GM19455 (cell line): ENCODE results near the gene POLA1.

ENCODE experiments used
- ATAC-seq: cut with Tn5 transposase; IDR thresholded peaks from one replicate; pipeline ENCODE4 v1.9.1; 2021; ENCODE audit not compliant: unreplicated experiment

POLA1 gene

DNA sequence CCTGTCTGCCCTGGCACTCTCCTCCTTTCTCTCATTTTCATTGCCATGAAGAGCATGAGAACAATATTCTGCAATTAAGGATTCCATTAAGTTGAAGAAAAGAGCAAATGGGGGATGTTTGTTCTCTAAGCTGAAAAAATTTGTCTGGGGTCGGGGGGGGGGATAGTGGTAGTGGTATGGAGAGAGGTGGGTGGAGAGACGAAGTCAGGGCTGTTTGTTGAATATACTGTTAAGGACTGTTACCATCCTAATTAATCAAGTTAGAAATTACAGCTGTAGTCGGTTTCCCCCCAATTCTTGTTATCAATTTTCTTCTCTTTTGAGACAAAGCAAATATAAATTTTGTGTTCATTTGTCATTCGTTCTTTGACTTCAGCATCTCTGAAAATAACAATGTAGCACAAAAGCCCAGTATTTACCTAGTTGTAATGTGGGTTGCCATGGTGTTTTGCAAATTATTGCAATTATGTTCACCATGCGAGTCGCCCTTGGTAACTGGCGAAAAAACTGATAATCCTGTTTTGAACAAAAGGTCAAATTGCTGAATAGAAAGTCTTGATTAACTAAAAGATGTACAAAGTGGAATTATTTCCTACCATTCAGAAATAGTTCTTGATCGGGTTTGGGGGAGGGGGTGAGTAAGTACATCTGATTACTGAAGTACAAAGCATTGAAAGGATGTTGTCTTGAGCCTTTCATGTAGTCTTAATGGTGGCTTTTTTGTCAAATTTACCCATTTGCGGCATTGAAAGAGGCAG lies 183.0 kb downstream of the POLA1 start:
- no peak for ATAC-seq

DNA sequence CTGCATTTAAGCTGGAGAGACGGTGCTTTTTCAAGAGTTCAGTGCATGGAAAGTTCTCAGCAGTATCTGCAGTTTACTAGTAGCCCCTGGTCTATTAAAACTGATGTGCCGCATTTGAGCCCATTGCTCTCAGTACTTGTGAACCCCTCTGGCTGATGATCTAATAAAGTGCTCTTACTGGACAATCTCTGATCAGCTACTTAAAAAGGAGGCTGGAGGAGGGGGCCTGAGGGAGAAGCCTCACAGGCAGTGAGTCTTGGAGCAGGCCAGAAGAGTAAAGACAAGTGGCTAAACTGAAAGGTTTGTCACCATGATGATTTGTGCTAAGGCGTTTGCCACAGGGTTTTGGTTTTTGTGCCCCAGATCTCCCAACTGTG lies 183.6 kb downstream of the POLA1 start:
- ATAC-seq, result no peak

DNA sequence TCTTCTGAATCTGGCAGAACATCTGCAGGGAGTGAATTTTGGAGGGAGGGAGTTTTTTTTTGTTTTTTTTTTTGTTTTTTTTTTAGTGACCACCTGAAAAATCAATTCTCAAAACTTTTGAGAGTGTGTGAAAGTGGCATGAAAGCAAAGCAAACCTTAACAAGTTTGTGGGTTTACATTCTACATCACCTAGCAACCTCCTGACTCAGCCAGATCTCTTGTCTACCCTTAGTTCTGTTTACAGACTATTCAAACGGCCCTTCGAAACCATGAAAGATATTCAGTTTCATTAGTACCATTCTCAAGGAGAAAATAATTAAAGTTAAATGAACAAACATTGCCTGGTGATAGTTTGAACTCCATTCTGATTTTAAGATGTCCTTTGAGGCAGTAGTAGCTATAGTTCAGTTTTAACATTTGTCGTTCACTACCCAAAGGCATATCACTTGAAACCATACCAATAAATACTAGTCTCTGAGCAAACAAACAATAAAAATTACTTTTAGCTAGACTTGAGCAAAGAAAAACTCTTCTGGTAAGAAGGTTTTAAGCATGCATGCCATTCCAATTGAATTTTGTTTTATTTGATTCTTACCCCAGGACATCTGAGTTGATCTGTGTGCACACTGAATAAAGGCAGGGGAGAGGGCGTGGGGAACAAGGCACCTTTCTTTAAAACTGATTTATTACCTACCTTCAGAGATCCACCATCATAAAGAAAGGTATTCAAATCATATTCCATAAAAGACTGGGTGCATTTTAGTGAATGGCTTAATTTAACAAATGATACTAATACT lies 184.3 kb downstream of the POLA1 start:
- ATAC-seq, result no peak

DNA sequence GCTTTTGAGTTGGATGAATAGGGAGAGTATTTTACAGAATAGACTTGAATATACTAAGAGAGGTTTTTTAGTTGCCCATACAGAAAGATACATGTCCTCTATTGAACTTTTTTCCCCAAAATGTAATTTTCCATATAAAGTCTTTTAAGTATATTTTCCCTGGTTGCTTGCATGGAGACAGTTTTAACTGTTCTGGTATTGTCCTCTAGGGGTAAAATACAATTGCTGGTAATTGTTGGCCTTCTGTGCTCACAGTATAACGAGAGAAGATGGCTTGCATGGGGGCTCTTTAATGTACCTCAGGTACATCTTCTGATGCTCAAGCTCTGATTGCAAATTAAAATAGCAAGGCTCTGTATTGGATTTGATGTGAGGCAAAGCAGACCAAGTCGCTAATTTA lies 186.0 kb downstream of the POLA1 start:
- no peak for ATAC-seq

DNA sequence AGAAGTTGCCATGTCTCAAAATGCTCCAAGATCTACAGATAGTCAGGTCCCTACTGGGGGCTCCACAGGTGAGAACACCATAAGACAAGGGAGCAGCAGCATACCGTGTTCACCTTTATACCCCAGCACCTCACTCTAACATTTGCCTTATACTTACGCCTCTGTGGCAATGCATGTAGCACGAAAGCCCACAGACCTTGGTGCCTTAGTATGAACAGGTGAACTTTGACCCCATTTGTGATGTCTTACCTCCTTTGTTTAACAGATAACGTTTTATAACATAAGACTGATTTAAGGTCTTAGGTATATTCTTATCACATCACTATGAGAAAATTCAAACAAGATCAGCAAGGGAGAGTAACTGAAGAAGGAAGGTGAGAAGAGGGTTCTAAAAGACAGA lies 193.2 kb downstream of the POLA1 start:
- no peak for ATAC-seq

DNA sequence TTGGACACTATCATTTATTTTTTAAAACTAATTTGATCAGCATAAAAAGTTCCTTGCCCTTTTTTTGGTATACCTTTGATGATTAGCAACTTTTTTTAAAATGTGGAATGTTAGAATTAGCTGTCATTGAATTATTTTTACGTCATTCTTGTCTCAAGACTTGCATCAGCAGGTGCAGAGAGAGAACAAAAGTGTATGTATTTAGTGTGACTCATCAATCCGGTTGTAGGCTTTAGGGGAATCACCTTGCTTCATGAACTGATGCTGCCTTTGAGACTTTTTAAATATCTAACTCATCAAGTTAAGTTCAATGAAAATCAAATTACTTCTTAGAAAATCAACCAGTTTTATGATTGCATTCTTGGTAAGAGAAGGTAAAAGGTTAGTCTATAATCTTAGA lies 197.0 kb downstream of the POLA1 start:
- no peak for ATAC-seq

DNA sequence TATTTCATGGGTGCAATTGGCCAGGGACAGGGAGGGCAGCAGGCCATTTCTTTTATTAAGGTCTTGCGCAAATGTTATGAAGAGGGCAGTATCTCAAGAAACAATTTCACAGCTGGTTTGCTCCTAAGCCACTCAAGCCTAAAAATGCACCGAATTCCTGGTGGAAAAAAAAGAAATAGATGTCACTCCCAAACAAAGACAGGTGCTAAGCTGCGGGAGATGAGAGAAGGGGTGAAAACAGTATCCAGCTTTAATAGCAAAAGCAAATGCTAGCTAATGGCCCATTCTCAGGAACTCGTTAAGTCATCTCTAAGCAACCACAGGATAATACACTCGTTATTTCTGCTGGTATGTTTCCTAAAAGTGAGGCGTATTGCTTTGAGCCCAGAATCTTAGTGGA lies 205.7 kb downstream of the POLA1 start:
- ATAC-seq, result no peak

DNA sequence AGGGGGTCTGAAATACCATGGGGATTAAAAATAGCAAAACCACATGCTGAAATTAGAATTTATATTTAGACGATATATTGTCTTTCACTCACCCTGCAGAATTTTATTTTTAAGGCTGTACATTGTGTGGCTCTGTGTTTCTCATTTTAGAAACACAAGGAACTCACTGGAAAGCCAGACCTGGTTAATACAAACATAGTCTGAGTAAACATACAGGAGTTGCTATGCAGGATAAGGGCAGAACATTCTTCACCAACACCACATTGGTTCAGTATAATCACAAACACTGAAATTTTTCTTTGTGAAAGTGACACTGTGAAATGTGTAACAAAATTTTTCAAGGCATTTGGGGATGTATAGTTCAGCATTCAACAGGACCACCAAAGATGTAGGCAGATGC lies 206.5 kb downstream of the POLA1 start:
- ATAC-seq, result no peak

DNA sequence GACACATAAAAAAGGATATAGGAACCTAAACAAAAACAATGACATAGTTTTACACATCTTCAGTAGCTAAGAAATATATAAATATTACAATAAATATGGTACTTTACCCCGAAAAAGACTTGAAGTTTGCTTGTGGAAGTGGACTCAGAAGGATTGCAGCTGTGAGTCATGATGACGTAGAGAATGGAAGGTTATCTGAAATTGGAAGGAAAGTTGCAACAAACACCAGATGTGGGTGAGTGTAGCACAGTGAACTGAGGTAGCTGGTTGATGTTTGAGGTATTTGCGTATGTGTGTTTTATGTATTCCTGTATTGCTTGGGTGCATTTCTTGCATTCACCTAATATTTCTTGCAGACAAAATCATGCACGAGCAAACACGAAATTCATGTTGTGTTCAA lies 209.1 kb downstream of the POLA1 start:
- ATAC-seq, result no peak

DNA sequence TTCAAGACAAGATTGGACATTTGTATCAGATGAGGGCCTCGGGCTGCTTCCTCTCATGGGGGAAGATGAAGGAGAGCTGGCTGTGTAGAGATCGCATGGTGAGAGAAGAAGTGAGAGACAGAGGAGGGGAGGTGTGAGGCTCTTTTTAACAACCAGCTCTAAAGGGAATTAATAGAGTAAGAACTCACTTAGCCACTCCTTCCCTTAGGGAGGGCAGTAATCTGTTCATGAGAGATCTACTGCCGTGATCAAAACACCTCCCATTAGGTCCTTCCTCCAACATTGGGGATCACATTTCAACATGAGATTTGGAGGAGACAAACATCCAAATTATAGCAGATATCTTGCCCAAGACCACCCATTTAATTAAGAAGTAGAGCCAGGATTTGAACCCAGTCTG lies 225.0 kb downstream of the POLA1 start:
- no peak for ATAC-seq

DNA sequence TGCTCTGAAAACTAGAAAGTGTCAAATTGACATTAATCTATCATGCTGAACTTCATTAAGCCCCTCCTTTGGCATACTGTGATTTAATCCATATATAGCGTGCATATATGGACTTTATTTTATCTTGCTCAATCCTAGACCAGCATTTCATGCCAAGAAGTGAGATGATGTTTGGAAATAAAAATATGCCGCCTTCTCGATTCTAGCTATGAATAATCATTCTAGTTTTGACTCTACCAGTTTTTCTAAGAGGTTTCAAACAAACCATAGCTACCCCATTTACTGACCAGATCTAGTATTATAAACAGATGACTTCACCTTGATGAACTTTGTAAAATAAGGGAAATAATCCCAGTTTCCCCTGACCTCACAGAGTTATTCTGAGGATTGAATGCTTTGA lies 227.1 kb downstream of the POLA1 start:
- peak; percentile 66 for ATAC-seq

DNA sequence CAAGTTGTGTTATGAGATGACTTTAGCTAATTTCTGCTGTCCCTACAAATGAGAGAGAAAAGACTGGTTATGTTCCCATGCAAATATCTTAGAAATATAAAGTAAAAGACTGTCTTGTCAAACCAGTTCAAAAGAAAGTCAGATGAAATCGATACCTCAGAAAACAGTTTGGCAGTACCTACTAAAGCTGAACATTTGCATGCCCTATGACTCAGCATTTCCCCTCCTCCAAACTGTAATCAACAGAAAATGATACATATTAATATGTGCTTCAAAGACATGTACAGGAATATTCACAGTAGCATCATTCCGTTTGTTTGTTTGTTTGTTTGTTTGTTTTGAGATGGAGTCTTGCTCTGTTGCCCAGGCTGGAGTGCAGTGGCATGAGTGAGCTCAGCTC lies 231.7 kb downstream of the POLA1 start:
- no peak for ATAC-seq

DNA sequence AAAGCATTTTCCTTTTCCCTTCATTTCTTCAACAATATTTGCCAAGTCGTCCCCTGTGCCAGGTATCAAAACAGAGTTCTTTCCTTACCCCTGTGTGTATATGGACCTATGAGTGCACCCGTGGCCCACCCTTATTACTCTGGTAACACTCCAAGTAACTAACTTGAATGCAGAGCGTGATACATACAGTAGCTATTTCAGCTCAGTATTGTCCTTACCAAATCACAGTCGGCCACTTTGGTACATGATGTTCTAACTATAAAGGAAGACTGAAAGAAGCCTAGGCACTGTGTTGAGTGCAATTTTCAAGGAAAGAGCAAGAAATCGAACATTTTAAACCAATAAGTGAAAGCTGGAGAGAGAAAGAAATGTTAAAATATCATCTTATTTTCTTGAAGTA lies 233.7 kb downstream of the POLA1 start:
- no peak for ATAC-seq

DNA sequence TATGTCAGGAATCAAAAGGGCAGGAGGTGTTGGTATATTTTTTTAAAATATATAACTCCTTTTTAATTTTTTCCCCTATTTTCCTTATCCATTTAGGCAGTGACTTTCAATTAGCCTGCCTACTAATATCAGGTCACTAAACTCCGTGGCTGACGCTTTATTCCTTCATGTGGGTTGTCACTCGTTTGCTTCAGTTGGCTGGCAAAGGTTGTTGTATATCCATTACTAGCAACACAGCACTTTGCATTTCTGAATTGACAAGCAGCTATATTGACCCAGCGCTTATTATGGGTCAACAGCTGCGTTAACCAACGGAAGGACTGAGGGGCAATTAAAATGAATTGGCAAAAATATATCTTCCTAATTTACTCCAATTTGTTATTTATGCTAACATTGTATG lies 234.4 kb downstream of the POLA1 start:
- ATAC-seq, result no peak

DNA sequence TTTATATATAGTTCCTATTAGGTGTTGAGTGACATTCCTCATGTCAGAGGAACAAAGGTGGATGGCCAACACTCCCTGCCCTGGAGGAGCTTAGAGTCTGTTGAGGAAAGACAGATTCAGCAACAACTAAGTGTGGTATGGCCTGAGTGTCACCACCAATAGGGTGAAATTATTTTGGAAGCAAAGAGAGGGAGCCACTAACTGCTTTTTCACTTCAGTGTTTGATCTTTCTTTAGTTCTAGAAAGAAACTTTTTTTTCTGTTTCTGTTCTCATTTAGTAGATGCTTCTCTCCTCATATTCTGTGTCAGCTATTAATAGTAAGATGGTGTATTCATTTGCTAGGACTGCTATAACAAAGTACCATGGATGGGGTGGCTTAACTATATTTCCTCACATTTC lies 240.6 kb downstream of the POLA1 start:
- ATAC-seq, result no peak

DNA sequence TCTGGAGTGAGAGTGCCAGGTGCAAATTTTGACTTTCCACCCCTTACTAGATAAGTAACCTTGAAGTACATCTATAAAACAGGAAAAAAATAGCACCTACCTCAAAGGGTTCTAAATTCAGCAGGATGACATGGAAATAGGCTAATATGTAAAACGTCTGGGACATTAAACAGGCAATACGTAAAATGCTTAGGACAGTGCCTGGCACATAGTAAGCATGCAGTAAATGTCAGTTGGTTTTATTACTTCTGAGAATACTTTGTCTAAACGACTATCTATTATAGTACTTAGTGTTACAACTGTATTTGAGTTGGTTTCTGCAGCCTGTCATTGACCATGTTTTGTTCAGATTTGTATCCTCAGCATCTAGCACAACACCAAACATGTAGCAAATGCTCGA lies 251.3 kb downstream of the POLA1 start:
- ATAC-seq, result no peak

DNA sequence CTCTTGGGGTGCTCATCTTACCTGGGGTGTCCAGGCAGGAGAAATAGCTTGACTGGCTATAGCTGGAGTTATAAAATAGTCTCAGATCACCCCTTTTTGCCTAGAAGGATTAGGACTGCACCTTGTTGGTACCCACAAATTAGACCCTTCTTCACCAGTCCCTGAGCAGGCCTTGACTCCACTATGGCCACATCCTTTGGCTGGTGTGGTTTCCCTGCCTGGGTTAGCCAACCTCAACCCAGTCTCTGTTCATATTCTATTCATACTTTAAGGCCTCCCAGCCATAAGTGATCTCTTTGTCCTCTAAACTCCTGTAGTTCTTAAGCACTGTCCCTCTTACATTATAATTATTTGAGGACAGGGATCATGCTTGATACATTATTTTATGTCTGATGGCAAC lies 252.7 kb downstream of the POLA1 start:
- no peak for ATAC-seq

DNA sequence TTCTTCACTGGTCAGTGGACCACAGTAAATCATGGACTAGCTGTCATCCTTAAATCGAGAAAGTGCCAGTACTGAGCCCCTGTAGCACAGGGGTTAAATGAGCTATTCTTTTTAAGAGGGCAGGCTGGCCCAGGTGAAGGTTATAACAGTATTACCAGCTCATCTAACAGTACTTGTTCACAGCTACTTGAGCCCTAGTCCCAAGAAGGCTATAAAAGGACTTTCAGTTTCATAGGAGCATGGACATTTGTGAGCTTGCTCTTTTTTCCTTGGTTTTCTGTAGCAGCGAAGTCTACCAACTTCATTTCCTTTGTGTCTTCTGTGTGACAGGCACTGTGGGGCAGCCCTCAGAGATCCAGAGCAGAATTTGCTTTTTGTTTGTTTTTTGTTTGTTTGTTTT lies 261.0 kb downstream of the POLA1 start:
- ATAC-seq, result no peak

DNA sequence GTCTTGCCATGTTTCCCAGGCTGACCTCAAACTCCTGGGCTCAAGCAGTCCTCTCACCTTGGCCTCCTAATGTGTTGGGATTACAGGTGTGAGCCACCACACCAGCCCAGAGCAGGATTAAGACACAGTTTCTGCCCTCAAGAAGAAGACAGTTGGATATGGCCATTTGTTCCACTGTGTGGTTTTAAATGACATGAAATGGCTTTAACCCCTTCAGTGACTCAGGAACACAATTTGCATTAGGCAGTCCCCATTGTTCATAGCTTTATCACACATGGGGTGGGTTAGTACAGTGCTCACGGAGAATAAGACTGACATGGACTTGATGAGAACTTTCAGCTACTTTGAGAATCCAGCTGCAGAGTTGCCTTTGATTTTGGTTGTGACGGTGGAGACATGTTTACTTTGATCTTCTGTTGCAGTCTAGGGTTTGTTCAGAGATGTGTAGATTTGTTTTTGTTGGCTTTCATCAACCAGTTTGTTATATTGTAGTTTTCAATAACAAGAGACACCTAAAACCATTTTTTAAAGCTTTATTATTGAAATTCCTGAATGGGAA lies 261.7 kb downstream of the POLA1 start:
- ATAC-seq, result no peak

DNA sequence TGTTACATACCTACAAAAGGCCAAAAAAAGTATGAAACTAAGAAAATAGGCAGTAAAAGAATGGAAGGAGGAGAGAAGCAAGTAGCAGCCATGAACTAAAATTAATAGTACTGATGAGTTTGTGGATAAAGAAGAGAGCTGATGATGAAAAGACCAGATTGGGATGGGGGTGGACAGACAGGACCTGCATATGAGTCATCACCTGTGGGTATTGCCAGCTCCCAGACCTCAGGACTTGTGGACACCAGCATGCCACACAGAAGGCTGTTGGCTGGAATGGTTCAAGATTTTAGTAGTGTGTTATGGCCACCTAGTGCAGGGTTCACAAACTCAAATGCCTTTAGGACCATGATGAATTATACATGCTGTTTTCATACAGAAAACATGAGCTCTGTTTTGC lies 263.1 kb downstream of the POLA1 start:
- no peak for ATAC-seq

DNA sequence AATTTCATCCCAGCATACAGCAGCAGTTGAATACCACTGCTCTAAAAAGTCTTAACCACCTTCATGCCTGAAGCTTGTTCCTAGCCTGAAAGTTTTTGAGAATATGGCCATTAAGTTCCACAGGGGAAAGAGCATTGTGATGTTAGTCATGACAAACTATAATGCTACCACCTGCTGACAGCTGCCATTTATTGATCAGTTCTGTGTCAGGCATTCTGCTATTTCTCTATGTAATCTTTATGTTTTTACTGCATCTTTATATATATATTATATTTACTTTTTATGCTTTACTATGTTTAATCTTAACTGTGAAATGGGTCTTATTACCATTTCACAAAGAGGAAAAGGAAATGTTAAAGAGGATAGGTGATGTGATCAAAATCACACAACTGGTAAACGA lies 268.1 kb downstream of the POLA1 start:
- no peak for ATAC-seq

DNA sequence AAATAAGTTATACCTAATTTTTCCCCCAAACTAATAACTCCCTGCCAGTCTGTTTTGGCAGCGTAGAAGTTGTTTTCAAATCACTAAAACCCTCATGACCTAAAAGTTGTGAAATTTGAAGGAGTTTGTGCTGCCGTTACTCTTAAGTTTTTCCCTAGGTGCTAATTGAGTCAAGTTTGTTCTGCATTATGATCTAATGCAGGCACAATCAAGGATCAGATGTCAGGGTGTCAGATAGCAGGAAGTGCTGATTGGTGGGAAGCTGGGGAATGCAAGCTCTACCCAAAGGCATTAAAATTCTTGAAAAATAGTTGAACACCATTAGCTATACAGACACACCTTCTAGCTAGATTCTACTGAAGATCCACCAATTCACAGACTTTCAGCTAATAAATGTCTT lies 270.1 kb downstream of the POLA1 start:
- no peak for ATAC-seq
